HepG2 (cell line): ENCODE measurements around the gene ATP5MG. TPM values are rescaled to one million over a fixed set of nuclear protein-coding genes. Genes with fewer than 3 reads are reported as not detected.

Source experiments
- ARHGAP35 ChIP-seq: sonication (generic); formaldehyde crosslinking; IDR thresholded peaks from 2 replicates; pipeline ENCODE4 v1.9.0; 2022; ENCODE audit warnings: mild to moderate bottlenecking, inconsistent platforms, moderate library complexity, missing genetic modification reagents, borderline replicate concordance
- CBX5 ChIP-seq: sonication (generic); formaldehyde crosslinking; IDR thresholded peaks from 2 replicates; pipeline ENCODE4 v1.4.0; 2020; ENCODE audit warnings: missing genetic modification reagents, borderline replicate concordance
- EHMT2 ChIP-seq: fragments of 200-600 bp; sonication (generic); IDR thresholded peaks from 2 replicates; pipeline ENCODE4 v1.7.0; 2017; ENCODE audit warnings: antibody characterized with exemption, low read depth, low read length, borderline replicate concordance
- HCFC1 ChIP-seq: fragments of 150-350 bp; IDR thresholded peaks from 2 replicates; pipeline ENCODE4 v1.6.1; 2014; ENCODE audit warnings: low read depth, low read length
- HDAC2 ChIP-seq: sonication (generic); formaldehyde crosslinking; IDR thresholded peaks from 2 replicates; pipeline ENCODE4 v1.4.0; 2020; ENCODE audit warnings: missing genetic modification reagents
- IRF9 ChIP-seq: sonication (generic); formaldehyde crosslinking; IDR thresholded peaks from 2 replicates; pipeline ENCODE4 v1.8.0; 2022; ENCODE audit warnings: missing genetic modification reagents, mild to moderate bottlenecking, borderline replicate concordance
- KAT2B ChIP-seq: fragments of 150-350 bp; IDR thresholded peaks from 2 replicates; pipeline ENCODE4 v1.6.1; 2014; ENCODE audit warnings: low read depth, low read length, borderline replicate concordance
- KDM2A ChIP-seq: sonication (generic); formaldehyde crosslinking; IDR thresholded peaks from 2 replicates; pipeline ENCODE4 v1.4.0; 2020; ENCODE audit warnings: low read depth, missing genetic modification reagents, borderline replicate concordance
- MAFG ChIP-seq: sonication (generic); formaldehyde crosslinking; IDR thresholded peaks from 2 replicates; pipeline ENCODE4 v1.5.1; 2020; ENCODE audit warnings: mild to moderate bottlenecking, missing genetic modification reagents
- MAFK ChIP-seq, 2 experiments: IDR thresholded peaks in 1 of 2; conservative IDR thresholded peaks in 1 of 2; 2 replicates each; pipeline ENCODE4 v1.6.1; 2011; ENCODE audit warnings: improper control_type of control experiment in 2 of 2, low read length in 2 of 2
- MIXL1 ChIP-seq: IDR thresholded peaks from 2 replicates; pipeline ENCODE4 v1.6.1; 2016
- MTA1 ChIP-seq: sonication (generic); formaldehyde crosslinking; IDR thresholded peaks from 2 replicates; pipeline ENCODE4 v1.4.0; 2020; ENCODE audit warnings: missing genetic modification reagents, mild to moderate bottlenecking, borderline replicate concordance
- MXI1 ChIP-seq: IDR thresholded peaks from 3 replicates; pipeline ENCODE4 v1.6.1; 2012; ENCODE audit warnings: low read depth, low read length, inconsistent platforms, borderline replicate concordance
- NCOA2 ChIP-seq: sonication (generic); formaldehyde crosslinking; IDR thresholded peaks from 2 replicates; pipeline ENCODE4 v1.8.0; 2022; ENCODE audit warnings: inconsistent platforms
- POLR2A ChIP-seq, 2 experiments: IDR thresholded peaks; 2 replicates each; pipeline ENCODE4 v1.6.1; 2011; ENCODE audit warnings: low read depth in 2 of 2, low read length in 2 of 2, mild to moderate bottlenecking in 1 of 2, moderate library complexity in 1 of 2; ENCODE audit not compliant: insufficient read depth in 1 of 2
- RBAK ChIP-seq: sonication (generic); formaldehyde crosslinking; IDR thresholded peaks from 2 replicates; pipeline ENCODE4 v1.5.1; 2020; ENCODE audit warnings: mild to moderate bottlenecking, missing genetic modification reagents
- RFXANK ChIP-seq: IDR thresholded peaks from 2 replicates; pipeline ENCODE4 v1.6.1; 2016
- SRF ChIP-seq: IDR thresholded peaks from 2 replicates; pipeline ENCODE4 v1.6.1; 2011; ENCODE audit warnings: mild to moderate bottlenecking, low read depth, low read length, moderate library complexity
- YY1 ChIP-seq: IDR thresholded peaks from 2 replicates; pipeline ENCODE4 v1.6.1; 2011; ENCODE audit warnings: low read length, low read depth, moderate library complexity, mild to moderate bottlenecking; ENCODE audit not compliant: insufficient read depth, insufficient replicate concordance
- ZFP62 ChIP-seq: sonication (generic); formaldehyde crosslinking; IDR thresholded peaks from 2 replicates; pipeline ENCODE4 v1.4.0; 2020; ENCODE audit warnings: missing genetic modification reagents
- ZNF180 ChIP-seq: sonication (generic); formaldehyde crosslinking; IDR thresholded peaks from 2 replicates; pipeline ENCODE4 v1.4.0; 2020; ENCODE audit warnings: low read depth, missing genetic modification reagents, borderline replicate concordance
- ZNF253 ChIP-seq: sonication (generic); formaldehyde crosslinking; IDR thresholded peaks from 2 replicates; pipeline ENCODE4 v1.8.0; 2022; ENCODE audit warnings: mild to moderate bottlenecking, missing genetic modification reagents, borderline replicate concordance
- ZNF3 ChIP-seq: IDR thresholded peaks from 2 replicates; pipeline ENCODE4 v1.7.0; 2017; ENCODE audit warnings: inconsistent platforms
- ZNF567 ChIP-seq: sonication (generic); formaldehyde crosslinking; IDR thresholded peaks from 2 replicates; pipeline ENCODE4 v1.8.1; 2023; ENCODE audit warnings: mild to moderate bottlenecking, missing genetic modification reagents, borderline replicate concordance
- ZNF644 ChIP-seq: IDR thresholded peaks from 2 replicates; pipeline ENCODE4 v1.6.1; 2016; ENCODE audit warnings: low read depth
- ZNF766 ChIP-seq: sonication (generic); formaldehyde crosslinking; IDR thresholded peaks from 2 replicates; pipeline ENCODE4 v1.5.0; 2020; ENCODE audit warnings: missing genetic modification reagents, borderline replicate concordance
- ZNF780A ChIP-seq: sonication (generic); formaldehyde crosslinking; IDR thresholded peaks from 2 replicates; pipeline ENCODE4 v1.8.0; 2022; ENCODE audit warnings: mild to moderate bottlenecking, missing genetic modification reagents, moderate library complexity
- polyA plus RNA-seq, 8 experiments: library from polyadenylated mRNA; depleted of rRNA in 3 of 8; stranded (reverse) in 7 of 8; unstranded in 1 of 8; fragments of >200 nt; fragmentation: Illumina TruSeq in 4 of 8; extraction: Trizol in 4 of 8; gene quantifications; 2 replicates each; pipeline versions ENCODE4 v1.2.1 to v1.2.3, GENCODE V29; 2011 to 2016; ENCODE audit warnings: low read depth in 4 of 8, missing spikeins in 1 of 8, mixed read lengths in 1 of 8; ENCODE audit not compliant: insufficient read depth in 1 of 8
- total RNA-seq, 5 experiments: library from RNA; depleted of rRNA; stranded (reverse); fragments of >200 nt; fragmentation: Illumina TruSeq; extraction: Trizol; gene quantifications; 2 replicates each; pipeline ENCODE4 v1.2.3, GENCODE V29; 2016; ENCODE audit warnings: low read depth in 1 of 5
- TF ChIP-seq, protein P1 (sequence below): sonication (generic); formaldehyde crosslinking; IDR thresholded peaks from 2 replicates; pipeline ENCODE4 v1.4.0; 2020; ENCODE audit warnings: mild to moderate bottlenecking, missing genetic modification reagents

Gene ATP5MG
- total and polyA plus RNA-seq, 2 of the 13 experiments (the other 11 are each of a cell fraction or from before 2014, with no cell fraction given): 260 to 320 TPM

DNA sequence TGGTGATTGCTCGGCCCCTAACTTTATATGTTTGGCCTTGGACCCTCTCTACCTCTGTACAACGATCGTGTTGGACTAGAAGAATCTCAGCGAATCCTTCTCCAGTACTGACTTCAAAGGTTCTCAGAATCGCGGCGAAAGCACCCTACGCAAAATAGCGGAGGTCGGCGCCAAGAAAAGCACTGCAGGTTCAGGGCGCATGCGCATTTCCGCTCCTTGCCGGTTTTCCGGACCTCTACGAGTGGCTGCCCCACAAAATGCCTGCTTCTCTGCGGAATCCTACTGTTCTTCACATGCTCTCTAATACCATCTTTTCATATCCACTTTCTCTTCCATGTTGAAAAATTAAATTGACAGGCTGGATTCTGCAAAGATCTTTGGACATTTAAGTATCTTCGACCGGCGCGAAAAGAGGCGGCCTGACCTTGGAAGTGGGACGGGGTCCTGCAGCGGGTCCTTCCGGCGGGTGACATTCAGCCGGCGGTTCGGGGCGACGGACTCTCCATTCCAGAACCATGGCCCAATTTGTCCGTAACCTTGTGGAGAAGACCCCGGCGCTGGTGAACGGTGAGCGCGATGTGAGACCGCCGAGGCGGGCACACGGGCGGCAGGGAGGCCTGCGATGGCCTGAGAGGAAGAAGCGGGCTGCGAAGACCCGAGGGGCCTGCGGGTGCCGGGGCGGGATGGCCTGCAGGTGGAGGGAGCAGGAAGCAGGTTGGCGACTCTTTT lies at the start of gene ATP5MG (continued):
- no peak for TF ChIP-seq ZNF644
- TF ChIP-seq IRF9 (CRISPR knock-in tag): no peak
- TF ChIP-seq ARHGAP35 (CRISPR knock-in tag): no peak
- TF ChIP-seq ZNF567 (CRISPR knock-in tag): no peak
- TF ChIP-seq ZFP62 (CRISPR knock-in tag): no peak
- TF ChIP-seq ZNF253: no peak
- peak; percentile 9; the same call in 1 of the 2 replicates for TF ChIP-seq HDAC2 (CRISPR knock-in tag)
- no peak for TF ChIP-seq SRF
- TF ChIP-seq, protein P1, sequence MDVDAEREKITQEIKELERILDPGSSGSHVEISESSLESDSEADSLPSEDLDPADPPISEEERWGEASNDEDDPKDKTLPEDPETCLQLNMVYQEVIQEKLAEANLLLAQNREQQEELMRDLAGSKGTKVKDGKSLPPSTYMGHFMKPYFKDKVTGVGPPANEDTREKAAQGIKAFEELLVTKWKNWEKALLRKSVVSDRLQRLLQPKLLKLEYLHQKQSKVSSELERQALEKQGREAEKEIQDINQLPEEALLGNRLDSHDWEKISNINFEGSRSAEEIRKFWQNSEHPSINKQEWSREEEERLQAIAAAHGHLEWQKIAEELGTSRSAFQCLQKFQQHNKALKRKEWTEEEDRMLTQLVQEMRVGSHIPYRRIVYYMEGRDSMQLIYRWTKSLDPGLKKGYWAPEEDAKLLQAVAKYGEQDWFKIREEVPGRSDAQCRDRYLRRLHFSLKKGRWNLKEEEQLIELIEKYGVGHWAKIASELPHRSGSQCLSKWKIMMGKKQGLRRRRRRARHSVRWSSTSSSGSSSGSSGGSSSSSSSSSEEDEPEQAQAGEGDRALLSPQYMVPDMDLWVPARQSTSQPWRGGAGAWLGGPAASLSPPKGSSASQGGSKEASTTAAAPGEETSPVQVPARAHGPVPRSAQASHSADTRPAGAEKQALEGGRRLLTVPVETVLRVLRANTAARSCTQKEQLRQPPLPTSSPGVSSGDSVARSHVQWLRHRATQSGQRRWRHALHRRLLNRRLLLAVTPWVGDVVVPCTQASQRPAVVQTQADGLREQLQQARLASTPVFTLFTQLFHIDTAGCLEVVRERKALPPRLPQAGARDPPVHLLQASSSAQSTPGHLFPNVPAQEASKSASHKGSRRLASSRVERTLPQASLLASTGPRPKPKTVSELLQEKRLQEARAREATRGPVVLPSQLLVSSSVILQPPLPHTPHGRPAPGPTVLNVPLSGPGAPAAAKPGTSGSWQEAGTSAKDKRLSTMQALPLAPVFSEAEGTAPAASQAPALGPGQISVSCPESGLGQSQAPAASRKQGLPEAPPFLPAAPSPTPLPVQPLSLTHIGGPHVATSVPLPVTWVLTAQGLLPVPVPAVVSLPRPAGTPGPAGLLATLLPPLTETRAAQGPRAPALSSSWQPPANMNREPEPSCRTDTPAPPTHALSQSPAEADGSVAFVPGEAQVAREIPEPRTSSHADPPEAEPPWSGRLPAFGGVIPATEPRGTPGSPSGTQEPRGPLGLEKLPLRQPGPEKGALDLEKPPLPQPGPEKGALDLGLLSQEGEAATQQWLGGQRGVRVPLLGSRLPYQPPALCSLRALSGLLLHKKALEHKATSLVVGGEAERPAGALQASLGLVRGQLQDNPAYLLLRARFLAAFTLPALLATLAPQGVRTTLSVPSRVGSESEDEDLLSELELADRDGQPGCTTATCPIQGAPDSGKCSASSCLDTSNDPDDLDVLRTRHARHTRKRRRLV (CRISPR knock-in tag): peak; percentile 85
- no peak for TF ChIP-seq RFXANK (CRISPR knock-in tag)
- TF ChIP-seq RBAK (CRISPR knock-in tag): no peak
- TF ChIP-seq KDM2A: peak; percentile 52; the same call in 1 of the 2 replicates
- no peak for TF ChIP-seq ZNF766
- TF ChIP-seq ZNF3 (CRISPR knock-in tag): no peak
- TF ChIP-seq HCFC1: no peak; the same call in none of the 2 replicates
- no peak for TF ChIP-seq EHMT2
- no peak for TF ChIP-seq ZNF780A (CRISPR knock-in tag)
- TF ChIP-seq POLR2A (IDR thresholded peaks at IDR 0.05; ENCODE audit: insufficient read depth in 1 of 2, low read depth in 2 of 2, low read length in 2 of 2): peak; percentile 75 to 76
- TF ChIP-seq MIXL1 (CRISPR knock-in tag): no peak
- TF ChIP-seq MAFG (CRISPR knock-in tag): no peak
- no peak for TF ChIP-seq CBX5 (CRISPR knock-in tag)
- TF ChIP-seq KAT2B: no peak
- no peak for TF ChIP-seq MXI1
- peak; percentile 33; the same call in 1 of the 2 replicates for TF ChIP-seq MTA1
- TF ChIP-seq MAFK (conservative IDR thresholded peaks at IDR 0.05 in 1 of 2, IDR thresholded peaks at IDR 0.05 in 1 of 2; ENCODE audit: low read length in 2 of 2): no peak
- no peak for TF ChIP-seq ZNF180 (CRISPR knock-in tag)
- no peak for TF ChIP-seq NCOA2
- TF ChIP-seq YY1: no peak
